ENCODE results near the gene MRC2. TPM values are rescaled to one million over a fixed set of nuclear protein-coding genes. Genes with fewer than 3 reads are reported as not detected.
A peak's percentile ranks its signal among the peaks of the same experiment; 100 is the strongest.

MRC2 gene
- total RNA-seq, 2 donors from 2014 or later, result 60.3 to 130 TPM

DNA sequence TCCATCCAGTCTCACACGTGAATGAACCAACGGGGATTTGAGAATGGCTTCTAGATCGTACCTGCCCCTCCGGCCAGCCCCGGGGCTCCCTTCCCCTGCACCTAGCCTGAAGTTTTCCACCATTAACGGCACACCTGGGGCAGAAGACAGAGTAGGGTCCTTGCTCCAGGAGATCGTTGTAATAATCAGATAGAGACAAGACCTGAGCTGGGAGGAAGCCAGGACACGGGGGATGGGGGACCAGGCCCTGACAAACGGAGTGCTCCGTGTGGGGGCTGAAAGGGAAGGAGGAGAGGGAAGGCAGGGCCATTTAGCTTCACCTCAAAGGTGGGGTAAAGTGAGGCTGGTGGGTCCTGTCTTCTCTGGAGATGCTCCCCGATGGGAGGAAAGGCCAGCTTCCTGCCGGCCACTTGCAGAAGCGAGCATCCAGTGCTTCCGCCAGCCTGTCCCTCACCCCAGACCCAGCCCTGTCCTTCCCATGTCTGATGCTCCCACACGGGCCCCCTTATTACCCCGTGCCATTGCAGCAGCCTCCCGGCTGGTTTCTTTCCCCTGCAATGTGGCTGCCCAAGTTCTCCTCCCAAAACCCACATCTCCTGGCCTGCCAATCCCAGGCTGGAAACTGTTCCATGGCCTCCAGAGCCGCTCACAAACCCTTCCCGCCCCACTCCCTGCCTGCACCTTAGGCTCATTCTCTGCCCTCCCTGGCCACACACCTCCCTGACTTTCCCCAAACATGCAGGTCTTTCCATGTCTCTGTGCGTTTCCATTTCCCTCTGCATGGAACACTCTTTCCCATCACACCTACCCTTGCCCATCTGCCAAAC lies 79.3 kb downstream of the MRC2 start:
- peak; percentile 50 for DNase-seq (ENCODE audit: low spot score)
- intact Hi-C loops (cut with DNase I), result loop anchor here in 1 of 2 donors (5.0 kb wide), 1 partner anchor 260 kb away; the partner anchor contains the start of gene TANC2

DNA sequence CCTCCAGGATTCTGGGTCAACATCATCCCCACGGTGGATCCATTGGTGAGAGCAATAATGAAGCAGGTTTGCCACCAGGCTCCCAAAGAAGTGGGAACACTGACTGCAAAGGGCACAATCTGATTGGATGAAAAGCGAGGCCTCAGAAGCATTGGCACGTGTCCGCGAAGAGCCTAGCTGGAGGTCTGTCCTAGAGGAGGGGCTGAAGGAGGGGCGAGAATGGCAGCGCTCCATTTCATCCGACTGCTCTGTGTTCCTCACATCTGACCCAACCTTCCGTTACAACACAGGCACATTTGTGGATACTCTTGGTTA lies 79.9 kb downstream of the MRC2 start:
- DNase-seq (ENCODE audit: low spot score), result peak; percentile 29
- intact Hi-C loops (cut with DNase I), result loop anchor here in 1 of 2 donors (5.0 kb wide), 1 partner anchor 260 kb away; the partner anchor contains the start of gene TANC2

DNA sequence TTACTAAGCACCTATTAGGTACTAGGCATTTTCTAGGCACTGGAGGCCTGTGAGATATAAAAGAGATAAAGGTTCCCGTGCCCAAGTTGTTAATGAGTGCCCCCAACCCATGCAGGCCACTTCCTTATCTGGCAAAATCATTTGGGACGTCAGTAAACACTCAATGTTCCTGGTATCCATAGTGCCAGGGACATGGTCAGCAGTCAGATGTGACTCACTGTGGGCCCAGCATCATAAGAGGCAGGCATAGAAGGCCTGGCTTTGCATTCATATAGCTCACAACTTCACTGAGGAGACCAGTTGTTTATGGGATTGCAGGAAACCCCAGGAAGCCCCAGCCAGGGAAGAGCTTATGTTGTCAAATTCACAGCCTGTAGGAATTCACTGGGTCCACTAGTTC lies 81.1 kb downstream of the MRC2 start:
- peak; percentile 15 for DNase-seq (ENCODE audit: low spot score)
- intact Hi-C loops (cut with DNase I), result loop anchor here in 1 of 2 donors (5.0 kb wide), 1 partner anchor 259 kb away; the partner anchor contains the start of gene TANC2

DNA sequence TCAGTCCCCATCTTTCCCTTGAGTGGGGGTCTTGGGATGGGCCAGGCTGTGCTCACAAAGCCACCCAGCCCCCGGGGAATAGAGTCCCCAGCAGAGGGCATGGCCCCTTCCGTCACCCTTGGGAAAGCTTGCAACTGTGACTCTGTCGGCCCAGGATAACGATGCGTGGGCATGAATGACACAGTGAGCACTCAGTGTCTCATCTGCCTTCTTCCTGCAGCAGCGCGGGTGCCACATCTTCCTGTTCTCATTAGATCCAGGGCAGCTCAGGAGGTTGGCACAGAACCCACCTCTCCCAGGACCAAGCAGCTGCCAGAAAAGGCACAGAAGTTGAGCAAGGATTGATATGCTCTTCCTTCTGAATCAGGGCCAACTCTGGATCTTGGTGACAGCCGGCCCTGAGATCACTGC lies 84.7 kb downstream of the MRC2 start:
- no peak for DNase-seq (ENCODE audit: low spot score)
- intact Hi-C loops (cut with DNase I), result no loop called here

DNA sequence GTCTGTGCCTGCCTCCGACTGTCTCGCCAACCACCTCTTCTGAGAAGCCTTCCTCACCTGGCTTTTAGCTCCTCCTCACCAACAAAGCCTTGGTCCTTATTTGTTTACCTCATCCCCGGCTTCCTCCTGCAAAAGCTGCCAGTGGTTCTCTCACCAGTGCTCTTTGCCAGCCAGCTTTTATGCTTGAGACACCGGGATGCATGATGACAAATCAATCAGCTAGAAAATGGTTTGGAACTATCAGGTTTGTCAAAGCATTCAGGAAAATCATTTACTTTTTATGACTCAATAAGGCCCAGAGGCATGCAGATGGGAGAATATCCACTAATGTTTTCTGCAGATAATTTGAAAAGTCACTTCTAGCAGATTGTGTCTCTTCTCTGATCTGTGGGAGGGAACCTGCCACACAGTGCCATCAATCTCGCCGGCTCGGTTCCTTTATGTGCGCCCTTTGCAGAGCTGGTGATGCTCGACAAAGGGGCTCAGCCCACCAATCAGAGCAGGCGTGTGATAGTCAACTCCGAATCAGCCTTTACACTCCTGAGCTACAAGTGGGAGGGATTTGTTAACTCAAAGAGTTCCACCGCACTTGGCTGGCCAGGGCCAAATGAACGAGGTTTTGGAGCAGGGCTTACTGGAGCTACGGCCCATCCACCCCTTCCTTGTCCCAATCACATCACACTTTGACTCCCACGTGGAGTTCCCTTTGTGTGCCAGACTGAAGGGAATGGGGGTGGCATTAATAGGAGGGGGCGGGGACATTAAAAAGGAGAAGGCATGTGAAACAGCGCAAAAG lies 85.8 kb downstream of the MRC2 start:
- intact Hi-C loops (cut with DNase I), result no loop called here

DNA sequence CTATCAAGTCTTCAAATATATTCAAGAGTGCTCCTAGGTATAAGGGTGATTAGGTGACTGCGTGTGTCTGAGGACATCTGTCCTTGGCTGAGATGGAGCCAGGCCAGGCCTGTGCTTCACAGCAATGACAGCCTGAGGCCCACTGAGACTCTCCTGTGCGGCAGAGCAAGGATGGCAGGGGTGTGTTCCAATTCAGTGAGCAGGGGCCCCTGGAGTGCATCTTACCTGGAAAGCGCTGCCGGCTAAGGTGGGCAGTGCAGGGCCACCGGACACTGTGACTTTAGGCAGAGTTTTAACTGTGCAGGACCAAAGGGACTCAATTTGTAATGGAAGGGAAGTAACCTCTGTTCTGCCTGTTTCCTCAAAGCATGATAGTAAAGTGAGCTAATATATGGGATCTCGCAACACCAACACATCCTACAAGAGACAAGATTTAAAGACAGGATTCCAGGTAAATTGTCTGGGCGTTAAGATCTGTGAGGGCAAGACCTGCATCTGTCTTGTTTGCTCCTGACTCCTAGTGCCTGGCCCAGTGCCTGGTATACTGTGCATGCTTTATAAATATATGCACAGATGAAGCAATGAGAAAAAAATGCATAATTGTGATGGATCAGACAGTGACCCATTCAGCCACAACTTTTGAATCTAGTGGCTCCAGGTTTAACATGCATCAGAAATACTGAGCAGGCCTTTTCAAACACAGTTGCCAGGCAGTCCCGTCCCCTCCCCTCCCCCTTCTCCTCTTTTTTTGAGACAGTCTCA lies 86.7 kb downstream of the MRC2 start:
- intact Hi-C loops (cut with DNase I), result no loop called here
- DNase-seq (ENCODE audit: low spot score), result peak; percentile 11

More for the DNA sequence above, 85.8 kb downstream of the MRC2 start:
- peak; percentile 24 for DNase-seq (ENCODE audit: low spot score)

DNA sequence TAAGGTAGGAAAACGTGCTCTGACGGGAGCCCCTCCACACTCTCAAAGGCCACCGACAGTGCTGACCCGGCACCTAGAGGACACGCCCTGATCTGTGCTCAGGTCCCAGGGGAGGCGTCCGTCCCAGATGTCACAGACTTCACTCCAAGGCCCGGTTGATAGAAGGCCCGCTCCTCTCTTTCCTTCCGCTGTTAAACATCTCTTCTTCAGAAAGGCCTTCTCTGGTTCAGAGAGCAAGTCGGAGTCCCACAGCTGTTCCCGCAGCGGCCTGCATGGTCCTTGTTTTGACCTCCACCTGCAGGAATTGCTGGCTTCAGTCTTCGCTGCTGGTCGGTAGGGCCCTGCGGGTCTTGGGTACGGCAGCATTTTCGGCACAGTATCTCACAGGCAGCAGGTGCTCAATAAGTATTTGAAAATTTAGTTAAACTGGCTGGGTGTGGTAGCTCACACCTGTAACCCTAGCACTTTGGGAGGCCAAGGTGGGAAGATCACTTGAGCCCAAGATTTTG lies 88.5 kb downstream of the MRC2 start:
- intact Hi-C loops (cut with DNase I), result no loop called here
- DNase-seq (ENCODE audit: low spot score), result peak; percentile 43

DNA sequence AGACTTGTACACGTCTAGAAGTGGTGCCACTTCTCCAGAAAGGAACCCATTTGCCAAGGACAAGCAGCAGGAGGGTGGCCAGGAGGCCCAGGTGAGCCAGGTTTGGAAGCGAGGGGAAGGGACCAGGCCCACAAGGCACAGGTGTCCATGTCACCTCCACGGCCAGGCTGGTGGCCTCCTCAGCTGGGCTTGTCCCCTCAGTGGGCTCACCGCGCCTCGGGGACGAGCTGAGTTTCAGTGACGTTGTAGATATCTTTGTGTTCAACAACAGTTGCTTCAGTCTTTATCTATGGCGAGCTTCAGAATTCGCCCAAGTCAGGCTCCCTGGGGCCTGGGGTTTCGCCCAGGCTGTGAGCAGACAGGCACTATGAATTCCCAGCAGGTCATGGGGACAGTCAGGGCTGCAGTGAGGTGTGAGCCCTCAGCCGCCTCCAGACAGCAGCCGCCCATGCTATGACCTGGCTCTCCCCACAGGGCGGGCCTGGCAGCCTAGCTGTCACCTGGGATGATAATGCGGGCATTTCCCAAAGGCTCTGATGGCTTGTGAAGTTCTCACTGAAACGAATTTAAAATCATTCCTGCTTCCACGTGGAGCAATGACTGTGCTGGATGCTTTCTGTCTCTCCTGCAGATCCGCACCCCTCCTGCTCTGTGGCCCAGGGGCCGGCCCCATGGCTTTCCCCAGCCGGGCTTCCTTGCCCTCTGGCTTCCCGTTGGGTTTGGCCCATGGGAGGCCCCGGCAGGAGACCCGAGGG lies 89.5 kb downstream of the MRC2 start:
- intact Hi-C loops (cut with DNase I), result no loop called here
- DNase-seq (ENCODE audit: low spot score), result no peak

DNA sequence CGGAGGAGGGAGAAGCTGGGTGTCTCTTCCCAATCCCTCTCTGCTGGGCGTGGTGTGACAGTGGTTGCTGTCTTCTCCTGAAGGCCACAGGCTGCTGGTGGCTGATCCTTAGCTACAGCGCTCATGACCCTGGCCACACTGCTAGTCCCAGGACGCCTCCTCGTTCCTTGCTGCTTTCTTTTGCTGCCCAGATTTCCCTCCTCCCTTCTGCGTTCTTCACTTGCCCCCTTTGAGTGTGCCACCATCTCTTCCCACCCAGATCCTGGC lies 90.1 kb downstream of the MRC2 start:
- no peak for DNase-seq (ENCODE audit: low spot score)
- intact Hi-C loops (cut with DNase I), result no loop called here

DNA sequence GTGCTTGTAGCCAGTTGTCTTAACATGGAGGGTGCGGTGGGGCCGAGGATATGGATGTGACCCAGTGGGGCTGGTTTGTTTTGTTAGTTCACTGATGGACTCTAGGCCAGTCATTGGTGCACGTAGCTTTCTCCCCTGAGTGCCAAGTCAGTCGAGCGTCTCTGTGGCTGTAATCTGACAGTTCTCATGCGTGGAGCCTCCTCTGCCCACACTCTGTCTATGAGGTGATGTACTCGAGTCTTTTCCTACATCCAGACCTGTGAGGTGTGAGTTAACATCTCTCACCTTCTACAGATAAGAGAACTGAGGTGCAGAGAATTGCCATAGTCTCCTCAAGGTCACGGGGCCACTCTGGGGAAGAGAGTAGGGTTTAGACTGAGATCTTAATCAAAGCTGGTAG lies 90.4 kb downstream of the MRC2 start:
- no peak for DNase-seq (ENCODE audit: low spot score)

DNA sequence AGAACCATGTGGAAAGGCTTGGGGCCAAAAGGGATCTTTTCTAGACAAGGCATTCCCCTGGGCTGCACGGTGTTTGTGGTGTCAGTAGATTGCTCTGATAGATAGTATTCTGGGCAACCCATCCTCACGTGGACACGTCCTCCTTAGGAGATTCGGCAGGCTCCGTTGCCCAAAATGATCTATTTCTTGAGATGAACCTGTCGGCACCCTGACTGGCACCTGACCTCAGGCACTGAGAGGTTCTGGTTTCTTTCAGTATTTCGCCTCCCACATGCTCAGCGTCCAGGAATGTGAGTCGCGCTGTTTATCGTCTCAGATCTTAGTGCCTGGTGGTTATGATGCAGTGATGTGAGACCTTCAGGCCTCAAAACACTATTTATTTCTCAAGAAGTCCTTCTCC lies 91.0 kb downstream of the MRC2 start:
- DNase-seq (ENCODE audit: low spot score), result no peak
- intact Hi-C loops (cut with DNase I), result no loop called here

More for the DNA sequence above, 90.4 kb downstream of the MRC2 start:
- intact Hi-C loops (cut with DNase I), result no loop called here

DNA sequence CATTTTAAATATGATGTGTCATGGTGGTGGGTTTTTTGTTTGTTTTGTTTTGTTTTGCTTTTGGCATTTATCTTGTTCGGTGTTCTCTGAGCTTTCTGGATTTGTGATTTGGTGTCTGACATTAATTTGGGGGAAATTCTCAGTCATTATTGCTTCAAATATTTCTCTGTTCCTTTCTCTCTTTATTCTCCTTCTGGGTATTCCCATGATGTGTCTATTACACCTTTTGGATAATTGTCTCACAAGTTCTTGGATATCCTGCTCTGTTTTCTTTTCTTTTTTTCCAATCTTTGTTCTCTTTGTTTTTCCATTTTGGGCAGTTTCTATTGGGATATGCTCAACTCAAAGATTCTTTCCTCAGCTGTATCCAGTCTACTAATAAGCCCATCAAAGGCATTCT lies 92.1 kb downstream of the MRC2 start:
- intact Hi-C loops (cut with DNase I), result no loop called here
- DNase-seq (ENCODE audit: low spot score), result no peak

DNA sequence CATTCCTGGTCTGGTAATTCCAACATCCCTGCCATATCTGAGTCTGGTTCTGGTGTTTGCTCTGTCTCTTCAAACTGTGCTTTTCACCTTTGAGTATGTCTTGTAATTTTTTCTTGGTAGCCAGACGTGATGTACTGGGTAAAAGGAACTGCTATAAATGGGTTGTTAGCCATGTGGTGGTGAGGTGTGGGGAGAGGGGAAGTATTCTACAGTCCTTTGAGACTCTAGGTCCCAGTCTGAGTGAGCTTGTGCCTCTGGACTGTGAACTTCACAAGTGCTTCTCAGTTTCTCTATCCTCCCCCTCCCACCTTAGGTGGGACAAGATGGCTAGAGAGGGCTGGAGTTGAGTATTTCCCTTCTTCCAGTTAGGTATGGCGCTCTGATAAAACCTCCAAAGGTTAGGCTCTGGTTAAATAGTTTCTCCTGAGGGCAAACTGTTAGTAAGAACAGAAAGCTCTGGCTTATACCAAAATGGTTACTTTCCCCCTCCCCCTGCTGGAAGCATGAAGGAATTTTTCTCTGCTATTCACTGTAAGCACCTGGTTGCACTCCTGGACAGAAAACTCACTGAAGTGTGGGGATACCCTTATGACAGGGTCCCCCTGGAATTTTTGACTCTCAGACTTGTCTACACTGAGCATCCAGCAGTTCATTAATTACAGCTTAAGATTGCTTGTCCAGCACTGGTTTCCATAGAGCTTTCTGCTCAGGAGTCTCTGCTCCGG lies 92.8 kb downstream of the MRC2 start:
- no peak for DNase-seq (ENCODE audit: low spot score)
- intact Hi-C loops (cut with DNase I), result no loop called here

DNA sequence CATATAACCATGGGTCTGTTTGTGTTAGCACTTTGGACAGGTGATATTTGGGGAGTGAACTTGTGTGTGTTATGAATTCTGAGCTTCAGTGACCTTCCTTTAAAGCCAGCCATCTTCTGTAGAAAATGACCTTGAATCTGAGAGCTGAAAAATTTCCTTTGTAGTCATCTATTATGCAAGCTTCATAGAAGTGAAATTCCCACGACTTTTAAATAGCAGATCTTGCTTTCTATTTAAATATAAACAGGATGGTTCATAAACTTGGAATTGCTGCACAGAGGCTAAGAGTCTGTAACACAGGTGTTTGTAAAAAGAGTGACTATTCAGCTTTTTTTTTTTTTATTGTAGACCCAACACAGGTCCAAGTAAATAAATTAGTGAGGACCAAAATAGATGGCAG lies 95.2 kb downstream of the MRC2 start:
- intact Hi-C loops (cut with DNase I), result no loop called here
- DNase-seq (ENCODE audit: low spot score), result no peak

DNA sequence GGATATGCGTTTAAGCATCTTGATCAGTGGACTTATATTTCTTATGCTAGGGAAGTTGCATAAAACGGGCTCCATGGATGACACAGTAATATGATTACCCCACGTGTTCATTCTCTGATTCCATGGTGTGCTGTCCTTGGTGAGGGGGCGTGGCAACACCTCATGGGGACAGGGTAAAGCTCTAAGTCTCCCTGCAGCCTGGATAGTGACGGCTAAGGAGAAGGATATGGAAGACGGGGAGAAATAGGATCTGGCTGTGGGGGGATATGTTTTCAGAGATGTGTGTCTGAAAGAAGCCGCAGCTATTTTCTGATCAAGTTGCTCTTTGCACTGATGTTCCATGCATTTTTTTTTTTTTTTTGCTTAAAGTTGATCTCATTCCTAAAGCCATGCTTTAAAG lies 96.4 kb downstream of the MRC2 start:
- intact Hi-C loops (cut with DNase I), result no loop called here
- DNase-seq (ENCODE audit: low spot score), result no peak

DNA sequence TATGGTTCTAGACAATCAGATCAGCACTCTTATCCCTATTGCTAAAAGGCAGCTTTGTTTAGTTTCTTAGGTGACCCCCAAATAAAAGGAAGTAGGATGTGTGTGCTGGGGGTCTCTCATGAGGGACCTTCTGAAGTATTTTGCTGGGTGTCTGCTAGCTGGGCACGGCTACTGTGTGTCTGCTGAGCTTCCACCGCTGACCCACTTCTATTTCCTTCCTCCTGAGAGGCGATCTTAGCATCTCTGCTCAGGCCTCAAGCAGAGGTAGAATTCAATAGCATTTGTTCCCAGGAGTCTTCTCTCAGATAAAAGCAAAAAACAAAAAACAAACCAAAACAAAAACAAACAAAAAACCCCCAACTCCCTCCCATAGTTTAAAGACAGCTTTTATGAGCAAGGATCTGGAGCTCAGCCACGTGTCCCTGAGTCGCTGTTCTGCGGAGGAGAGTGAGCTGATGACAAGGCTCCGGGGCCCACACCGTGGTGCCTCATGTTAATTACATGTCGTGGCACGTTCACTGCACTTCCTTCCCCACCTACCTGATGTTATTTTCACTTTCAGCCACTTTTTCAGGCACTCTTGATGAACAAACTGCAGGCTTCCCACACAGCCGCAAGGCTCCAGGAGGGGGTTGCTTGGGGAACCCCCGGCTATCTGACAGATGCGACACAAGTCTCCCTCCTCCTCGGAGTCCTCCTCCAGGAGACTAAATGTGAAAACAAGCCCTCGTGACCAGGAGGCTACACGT lies 97.1 kb downstream of the MRC2 start:
- no peak for DNase-seq (ENCODE audit: low spot score)
- intact Hi-C loops (cut with DNase I), result no loop called here

DNA sequence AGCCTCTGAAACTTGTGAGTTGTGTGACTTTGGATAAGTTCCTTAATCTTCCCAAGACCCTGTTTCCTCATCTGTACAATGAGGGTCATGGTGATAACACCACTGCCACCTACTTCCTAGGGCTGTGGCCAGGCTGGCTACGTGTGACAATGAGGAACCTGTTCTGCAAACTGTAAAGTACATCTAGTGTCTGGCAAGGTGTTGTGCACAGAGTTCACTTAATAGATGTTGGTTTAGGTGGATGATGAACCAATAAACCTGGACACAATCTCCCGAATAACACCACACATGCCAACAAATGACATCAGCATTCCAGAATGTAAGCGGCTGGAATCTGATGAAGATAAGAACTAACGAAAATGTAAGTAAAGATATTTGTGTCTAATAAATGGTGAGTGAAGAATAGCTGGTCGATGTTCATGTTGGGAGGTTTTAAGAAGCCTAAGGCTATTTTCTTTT lies 98.3 kb downstream of the MRC2 start:
- DNase-seq (ENCODE audit: low spot score), result no peak
- intact Hi-C loops (cut with DNase I), result no loop called here

All from posterior vena cava (tissue), 2 donors.